Activated T-cell treated with anti-CD3 and anti-CD28 coated beads, Interleukin-2, amount 50 U/mL, for 72 hours (primary cell): ENCODE measurements around the gene ENPP1. TPM values are rescaled to one million over a fixed set of nuclear protein-coding genes. Genes with fewer than 3 reads are reported as not detected.
"Not testable (repeated sequence)": the region's sequence is repeated elsewhere in the genome, so short reads cannot be mapped to it uniquely, and the experiment has no call there.

Experiments
- ATAC-seq, 2 donors: fragments of 150-1000 bp; cut with Tn5 transposase; replicated peaks in 1 of 2; 2 replicates each; pipeline ENCODE4 v1.10.0; 2021; ENCODE audit warnings: moderate library complexity in 2 of 2, mild to moderate bottlenecking in 1 of 2
- DNase-seq, 2 donors: peaks; one replicate each; pipeline ENCODE4 v3.0.0; 2021 to 2022; ENCODE audit warnings: mixed read lengths in 1 of 2
- H3K27ac Mint-ChIP-seq: one replicate; pipeline ENCODE4 v1.8.0; 2022; ENCODE audit warnings: mild to moderate bottlenecking, moderate library complexity, mixed read lengths
- H3K27me3 Mint-ChIP-seq: one replicate; pipeline ENCODE4 v1.8.0; 2022; ENCODE audit warnings: low read depth, mixed read lengths
- H3K36me3 Mint-ChIP-seq, 2 donors: one replicate each; pipeline ENCODE4 v1.8.0; 2022; ENCODE audit warnings: mixed read lengths in 2 of 2, mild to moderate bottlenecking in 1 of 2; ENCODE audit not compliant: insufficient read depth in 2 of 2
- H3K4me1 Mint-ChIP-seq: one replicate; pipeline ENCODE4 v1.8.0; 2022; ENCODE audit warnings: low read depth, mixed read lengths
- H3K4me3 Mint-ChIP-seq, 2 donors: one replicate each; pipeline ENCODE4 v1.8.0; 2022; ENCODE audit warnings: mild to moderate bottlenecking in 2 of 2, mixed read lengths in 2 of 2, moderate library complexity in 2 of 2
- H3K9me3 Mint-ChIP-seq, 2 donors: one replicate each; pipeline ENCODE4 v1.8.0; 2022; ENCODE audit warnings: mixed read lengths in 2 of 2
- total RNA-seq, 2 donors: library from RNA; stranded (reverse); gene quantifications; one replicate each; pipeline ENCODE4 v1.2.3, GENCODE V29; 2022

Gene ENPP1
- total RNA-seq, 2 donors from 2014 or later = 0.53 to 1.2 TPM

DNA sequence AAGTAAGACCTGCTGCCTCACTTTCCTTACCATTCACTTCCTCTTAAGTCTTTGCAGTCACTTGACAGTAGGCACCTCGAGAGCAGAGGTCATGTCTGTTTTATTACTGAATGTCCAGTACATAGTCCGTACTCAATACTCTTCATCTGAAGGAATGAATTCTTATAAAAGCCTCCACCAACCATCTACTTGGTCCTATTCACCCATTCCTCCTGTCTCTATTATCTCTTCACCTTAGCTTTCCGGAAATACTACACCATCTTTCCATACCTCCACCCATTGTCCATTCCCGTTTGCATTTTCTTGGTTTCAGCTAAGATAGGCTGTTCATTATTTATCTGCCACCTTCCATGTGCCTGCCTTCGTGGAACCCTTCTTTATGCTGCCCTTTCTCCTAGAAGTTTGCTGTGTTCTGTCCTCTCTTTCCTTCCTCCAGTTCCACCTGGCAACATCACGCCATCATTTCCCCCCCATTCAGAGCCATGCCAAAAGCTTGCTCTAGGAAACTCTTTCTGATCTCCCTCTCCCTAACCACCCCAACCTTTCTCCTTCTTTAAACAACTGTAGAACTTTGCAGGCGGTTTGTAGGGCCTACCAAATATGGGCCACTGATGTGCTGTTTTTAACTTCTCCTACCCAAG is 38.3 kb downstream of the ENPP1 start:
- no peaks in the 10 kb centered on the region for H3K36me3 Mint-ChIP-seq
- H3K27me3 Mint-ChIP-seq = peaks cover 22% of the 10 kb centered on the region
- ATAC-seq (no peak), DNase-seq (no peak)
- H3K9me3 Mint-ChIP-seq = no peaks in the 10 kb centered on the region
- H3K4me1 Mint-ChIP-seq = no peaks in the 10 kb centered on the region
- H3K4me3 Mint-ChIP-seq = no peak overlapping the region
- H3K27ac Mint-ChIP-seq = no peak overlapping the region

DNA sequence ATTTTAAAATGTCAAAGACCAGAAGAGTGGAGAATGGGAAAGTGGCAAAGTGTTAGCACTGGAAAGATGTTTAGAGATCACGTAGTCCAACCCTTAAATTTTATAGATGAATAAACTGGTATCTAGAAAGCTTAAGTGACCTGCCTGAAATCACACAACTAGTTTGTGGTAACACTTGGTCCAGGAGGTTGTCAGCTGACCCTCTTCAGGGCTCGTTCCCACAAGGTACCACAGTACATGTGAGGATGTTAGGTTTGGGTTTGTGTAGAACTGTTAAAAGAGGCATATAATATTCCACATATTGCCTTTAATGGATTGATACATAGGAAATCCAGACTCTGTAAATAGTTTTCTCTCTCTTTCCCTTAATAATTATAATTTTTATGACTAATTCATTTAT is 39.1 kb downstream of the ENPP1 start:
- ATAC-seq (no peak), DNase-seq (no peak)
- H3K4me1 Mint-ChIP-seq = no peaks in the 10 kb centered on the region
- no peak overlapping the region for H3K4me3 Mint-ChIP-seq
- peaks cover 22% of the 10 kb centered on the region for H3K27me3 Mint-ChIP-seq
- no peak overlapping the region for H3K27ac Mint-ChIP-seq
- H3K36me3 Mint-ChIP-seq = no peaks in the 10 kb centered on the region
- H3K9me3 Mint-ChIP-seq = no peaks in the 10 kb centered on the region

DNA sequence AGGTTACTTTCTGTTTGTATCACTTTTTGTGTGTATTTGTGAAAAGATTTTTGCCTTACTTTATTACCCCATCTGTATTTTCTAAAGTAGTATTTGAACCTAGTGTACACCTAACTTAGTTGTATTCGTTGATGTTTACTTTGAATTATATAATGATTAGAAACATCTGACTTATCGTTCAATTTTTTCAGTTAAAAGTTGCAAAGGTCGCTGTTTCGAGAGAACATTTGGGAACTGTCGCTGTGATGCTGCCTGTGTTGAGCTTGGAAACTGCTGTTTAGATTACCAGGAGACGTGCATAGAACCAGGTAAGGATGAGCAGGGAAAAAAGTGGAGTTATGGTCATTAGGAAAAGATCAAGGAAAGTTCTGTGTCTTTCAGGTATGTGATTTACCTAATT is 42.0 kb downstream of the ENPP1 start:
- no peak overlapping the region for H3K27ac Mint-ChIP-seq
- H3K27me3 Mint-ChIP-seq = peaks cover 22% of the 10 kb centered on the region
- no peaks in the 10 kb centered on the region for H3K9me3 Mint-ChIP-seq
- H3K4me3 Mint-ChIP-seq = no peak overlapping the region
- ATAC-seq (no peak), DNase-seq (no peak)
- H3K36me3 Mint-ChIP-seq = no peaks in the 10 kb centered on the region
- H3K4me1 Mint-ChIP-seq = no peaks in the 10 kb centered on the region

DNA sequence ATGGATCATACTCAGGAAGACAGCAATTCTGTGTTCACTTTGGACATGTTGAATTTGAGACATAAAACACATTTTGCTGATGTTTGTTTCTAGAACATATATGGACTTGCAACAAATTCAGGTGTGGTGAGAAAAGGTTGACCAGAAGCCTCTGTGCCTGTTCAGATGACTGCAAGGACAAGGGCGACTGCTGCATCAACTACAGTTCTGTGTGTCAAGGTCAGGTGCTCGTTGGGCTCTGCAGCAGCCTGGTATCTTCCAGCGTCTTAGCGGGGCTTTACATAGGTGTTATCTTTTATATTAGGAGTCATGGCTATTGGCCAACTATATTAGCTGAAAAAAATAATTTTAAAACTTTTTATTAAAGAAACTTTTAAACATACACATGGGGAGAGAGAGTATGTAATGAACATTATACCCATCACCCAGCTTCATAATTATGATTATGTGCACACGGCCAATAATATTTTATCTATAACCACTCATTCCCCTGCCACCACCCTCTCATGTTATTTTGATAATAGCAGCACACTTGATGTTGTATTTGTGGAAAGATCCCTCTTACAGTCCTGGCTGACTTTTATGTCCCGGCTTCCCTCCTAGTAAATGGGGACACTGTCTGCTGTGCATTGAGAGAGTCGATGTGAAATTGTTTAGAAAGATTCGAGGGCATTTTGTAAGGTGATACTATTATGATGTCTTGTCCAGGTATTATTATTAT is 43.4 kb downstream of the ENPP1 start:
- Mint-ChIP-seq H3K36me3 (no peaks in the 10 kb centered on the region), H3K4me1 (no peaks in the 10 kb centered on the region), H3K27ac (no peak overlapping the region), H3K27me3 (peaks cover 14% of the 10 kb centered on the region), H3K4me3 (no peak overlapping the region), H3K9me3 (no peaks in the 10 kb centered on the region)
- DNase-seq = no peak
- ATAC-seq = no peak

GRCh38 chr6:131852200-131852599 is 44.4 kb downstream of the ENPP1 start:
- DNase-seq (no peak), ATAC-seq (no peak)
- H3K4me1 Mint-ChIP-seq = no peaks in the 10 kb centered on the region
- H3K9me3 Mint-ChIP-seq = no peaks in the 10 kb centered on the region
- H3K27me3 Mint-ChIP-seq = peaks cover 6% of the 10 kb centered on the region
- H3K4me3 Mint-ChIP-seq = no peak overlapping the region
- no peaks in the 10 kb centered on the region for H3K36me3 Mint-ChIP-seq
- no peak overlapping the region for H3K27ac Mint-ChIP-seq

DNA sequence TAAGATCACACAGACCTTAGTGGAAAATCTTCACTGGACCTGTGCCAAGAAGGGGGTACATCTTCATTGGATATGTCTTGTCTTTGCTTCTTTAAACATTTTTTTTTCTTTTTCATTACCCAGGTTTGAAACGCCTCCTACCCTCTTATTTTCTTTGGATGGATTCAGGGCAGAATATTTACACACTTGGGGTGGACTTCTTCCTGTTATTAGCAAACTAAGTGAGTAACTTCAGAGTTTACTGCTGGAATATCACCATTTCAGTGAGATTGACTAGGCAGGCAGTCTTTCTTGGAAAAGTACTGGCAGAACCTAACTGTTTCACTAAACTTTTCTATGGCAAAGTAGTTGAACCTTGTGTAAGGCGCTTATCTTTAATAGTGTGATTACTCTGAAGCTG is 47.0 kb downstream of the ENPP1 start:
- H3K4me1 Mint-ChIP-seq = no peaks in the 10 kb centered on the region
- no peaks in the 10 kb centered on the region for H3K9me3 Mint-ChIP-seq
- no peak for DNase-seq
- no peak overlapping the region for H3K4me3 Mint-ChIP-seq
- no peaks in the 10 kb centered on the region for H3K36me3 Mint-ChIP-seq
- H3K27ac Mint-ChIP-seq = no peak overlapping the region
- no peak for ATAC-seq
- no peaks in the 10 kb centered on the region for H3K27me3 Mint-ChIP-seq

DNA sequence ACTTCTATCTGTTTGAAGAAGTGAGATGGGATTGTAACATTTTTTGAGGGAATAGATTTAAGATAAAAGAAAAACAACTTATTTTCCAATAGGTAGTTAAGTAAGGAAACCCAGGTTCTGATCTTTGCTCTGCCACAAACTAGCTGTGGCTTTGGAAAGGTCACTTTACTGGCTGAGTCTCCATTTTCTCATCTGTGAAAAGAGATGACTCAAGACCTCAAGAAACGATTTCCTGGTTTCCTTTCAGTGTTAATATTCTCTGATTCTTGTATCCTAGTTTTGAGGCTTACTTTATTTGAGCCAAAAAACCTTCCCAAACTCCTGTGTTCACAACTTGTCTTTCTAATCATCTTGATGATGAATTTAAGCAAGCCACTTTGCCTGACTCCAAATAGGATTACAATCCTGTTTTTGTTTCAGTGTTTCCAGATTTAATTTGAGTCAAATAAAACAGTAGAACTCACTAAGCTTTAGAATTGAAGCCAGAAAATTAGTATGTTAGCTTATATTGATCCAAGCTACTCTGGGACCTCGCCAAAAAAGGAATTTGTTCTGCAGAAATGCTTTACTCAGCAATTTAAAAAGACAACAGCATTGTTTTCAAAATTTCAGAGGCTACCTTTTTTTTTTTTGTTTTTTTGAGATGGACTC is 51.1 kb downstream of the ENPP1 start:
- Mint-ChIP-seq H3K36me3 (no peaks in the 10 kb centered on the region), H3K27ac (no peak overlapping the region), H3K4me3 (no peak overlapping the region), H3K27me3 (peaks cover 8% of the 10 kb centered on the region), H3K4me1 (no peaks in the 10 kb centered on the region), H3K9me3 (no peaks in the 10 kb centered on the region)
- ATAC-seq (no peak), DNase-seq (no peak)

- DNase-seq, H3K9me3 Mint-ChIP-seq, H3K4me3 Mint-ChIP-seq, ATAC-seq, H3K36me3 Mint-ChIP-seq, H3K27ac Mint-ChIP-seq, H3K27me3 Mint-ChIP-seq, H3K4me1 Mint-ChIP-seq: not testable (repeated sequence)
Measured at GRCh38 chr6:131859658-131860057, 51.8 kb downstream of the ENPP1 start.

DNA sequence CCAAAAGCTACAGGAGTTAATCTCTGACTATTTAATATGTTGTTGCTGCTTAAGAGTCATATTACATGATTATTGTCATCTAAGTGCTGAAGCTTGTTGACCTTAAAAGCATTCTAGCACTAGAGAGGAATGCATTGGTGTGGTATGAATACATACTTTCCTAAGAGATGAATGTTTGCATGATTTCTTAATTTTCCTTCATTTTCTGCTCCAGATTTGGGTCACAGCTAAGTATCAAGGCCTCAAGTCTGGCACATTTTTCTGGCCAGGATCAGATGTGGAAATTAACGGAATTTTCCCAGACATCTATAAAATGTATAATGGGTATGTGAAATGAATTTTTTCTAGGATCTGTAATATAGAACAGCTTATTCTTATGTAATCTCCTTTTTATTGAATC is 53.6 kb downstream of the ENPP1 start:
- no peak for DNase-seq
- no peak for ATAC-seq
- H3K4me3 Mint-ChIP-seq = no peak overlapping the region
- no peak overlapping the region for H3K27ac Mint-ChIP-seq
- no peaks in the 10 kb centered on the region for H3K9me3 Mint-ChIP-seq
- peaks cover 13% of the 10 kb centered on the region for H3K27me3 Mint-ChIP-seq
- H3K36me3 Mint-ChIP-seq = no peaks in the 10 kb centered on the region
- H3K4me1 Mint-ChIP-seq = no peaks in the 10 kb centered on the region

- peaks cover 16% of the 10 kb centered on the region for H3K27me3 Mint-ChIP-seq
- H3K4me3 Mint-ChIP-seq = no peak overlapping the region
- no peak overlapping the region for H3K27ac Mint-ChIP-seq
- ATAC-seq (no peak), DNase-seq (no peak)
- H3K36me3 Mint-ChIP-seq = no peaks in the 10 kb centered on the region
- H3K9me3 Mint-ChIP-seq = no peaks in the 10 kb centered on the region
- no peaks in the 10 kb centered on the region for H3K4me1 Mint-ChIP-seq
Measured at GRCh38 chr6:131862476-131862875, 54.7 kb downstream of the ENPP1 start.

DNA sequence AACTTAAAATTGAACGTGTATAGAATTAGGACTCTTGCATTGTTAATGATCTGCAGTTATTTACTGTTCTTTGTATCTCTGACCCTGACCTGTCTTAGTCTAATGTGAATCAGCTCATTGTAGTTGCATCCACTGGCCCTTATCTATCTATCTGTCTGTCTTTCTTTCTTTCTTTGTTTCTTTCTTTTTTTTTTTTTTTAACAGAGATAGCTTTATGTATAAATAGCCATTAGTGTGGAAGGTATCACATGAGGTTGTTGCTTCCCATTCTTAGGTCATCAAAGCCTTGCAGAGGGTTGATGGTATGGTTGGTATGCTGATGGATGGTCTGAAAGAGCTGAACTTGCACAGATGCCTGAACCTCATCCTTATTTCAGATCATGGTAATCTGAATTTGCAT is 59.9 kb downstream of the ENPP1 start:
- Mint-ChIP-seq H3K36me3 (no peaks in the 10 kb centered on the region), H3K27ac (no peak overlapping the region)

GRCh38 chr6:131868836-131869235 is 61.0 kb downstream of the ENPP1 start:
- no peak for DNase-seq
- no peak overlapping the region for H3K4me3 Mint-ChIP-seq
- no peak overlapping the region for H3K27ac Mint-ChIP-seq
- no peaks in the 10 kb centered on the region for H3K9me3 Mint-ChIP-seq
- peaks cover 8% of the 10 kb centered on the region for H3K27me3 Mint-ChIP-seq
- no peaks in the 10 kb centered on the region for H3K36me3 Mint-ChIP-seq
- no peak for ATAC-seq
- no peaks in the 10 kb centered on the region for H3K4me1 Mint-ChIP-seq

More for the DNA sequence above, 59.9 kb downstream of the ENPP1 start:
- H3K4me3 Mint-ChIP-seq = no peak overlapping the region
- peaks cover 8% of the 10 kb centered on the region for H3K27me3 Mint-ChIP-seq
- H3K9me3 Mint-ChIP-seq = no peaks in the 10 kb centered on the region
- no peak for ATAC-seq
- no peaks in the 10 kb centered on the region for H3K4me1 Mint-ChIP-seq
- no peak for DNase-seq

DNA sequence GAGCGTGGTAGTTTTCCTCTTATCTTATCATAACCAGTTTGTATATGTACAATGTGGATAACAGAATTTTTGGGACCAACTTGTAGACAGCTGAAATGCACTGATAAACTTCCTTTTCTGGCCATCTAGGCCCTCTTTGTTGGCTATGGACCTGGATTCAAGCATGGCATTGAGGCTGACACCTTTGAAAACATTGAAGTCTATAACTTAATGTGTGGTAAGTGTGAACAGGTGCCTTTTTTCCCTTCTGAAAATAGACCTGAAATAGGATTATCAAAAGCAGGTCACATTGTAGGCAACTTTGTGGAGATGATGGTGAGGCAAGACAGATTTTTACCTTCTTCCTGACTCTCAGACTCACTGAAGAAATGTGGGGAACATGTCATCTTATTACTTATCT is 67.8 kb downstream of the ENPP1 start:
- H3K9me3 Mint-ChIP-seq = no peaks in the 10 kb centered on the region
- no peak overlapping the region for H3K4me3 Mint-ChIP-seq
- no peak for ATAC-seq
- no peaks in the 10 kb centered on the region for H3K36me3 Mint-ChIP-seq
- no peaks in the 10 kb centered on the region for H3K4me1 Mint-ChIP-seq
- no peaks in the 10 kb centered on the region for H3K27me3 Mint-ChIP-seq
- DNase-seq = no peak
- no peak overlapping the region for H3K27ac Mint-ChIP-seq
